DLD1 (cell line): ENCODE data around the gene KPNA4.
"Not testable (repeated sequence)": the region's sequence is repeated elsewhere in the genome, so short reads cannot be mapped to it uniquely, and the experiment has no call there.

ENCODE experiments used
- in situ Hi-C: cut with HindIII; loops from 2 replicates; pipeline ENCODE4 v1.10.0; 2017; ENCODE audit warnings: low sequenced_read_pairs

The KPNA4 gene

DNA sequence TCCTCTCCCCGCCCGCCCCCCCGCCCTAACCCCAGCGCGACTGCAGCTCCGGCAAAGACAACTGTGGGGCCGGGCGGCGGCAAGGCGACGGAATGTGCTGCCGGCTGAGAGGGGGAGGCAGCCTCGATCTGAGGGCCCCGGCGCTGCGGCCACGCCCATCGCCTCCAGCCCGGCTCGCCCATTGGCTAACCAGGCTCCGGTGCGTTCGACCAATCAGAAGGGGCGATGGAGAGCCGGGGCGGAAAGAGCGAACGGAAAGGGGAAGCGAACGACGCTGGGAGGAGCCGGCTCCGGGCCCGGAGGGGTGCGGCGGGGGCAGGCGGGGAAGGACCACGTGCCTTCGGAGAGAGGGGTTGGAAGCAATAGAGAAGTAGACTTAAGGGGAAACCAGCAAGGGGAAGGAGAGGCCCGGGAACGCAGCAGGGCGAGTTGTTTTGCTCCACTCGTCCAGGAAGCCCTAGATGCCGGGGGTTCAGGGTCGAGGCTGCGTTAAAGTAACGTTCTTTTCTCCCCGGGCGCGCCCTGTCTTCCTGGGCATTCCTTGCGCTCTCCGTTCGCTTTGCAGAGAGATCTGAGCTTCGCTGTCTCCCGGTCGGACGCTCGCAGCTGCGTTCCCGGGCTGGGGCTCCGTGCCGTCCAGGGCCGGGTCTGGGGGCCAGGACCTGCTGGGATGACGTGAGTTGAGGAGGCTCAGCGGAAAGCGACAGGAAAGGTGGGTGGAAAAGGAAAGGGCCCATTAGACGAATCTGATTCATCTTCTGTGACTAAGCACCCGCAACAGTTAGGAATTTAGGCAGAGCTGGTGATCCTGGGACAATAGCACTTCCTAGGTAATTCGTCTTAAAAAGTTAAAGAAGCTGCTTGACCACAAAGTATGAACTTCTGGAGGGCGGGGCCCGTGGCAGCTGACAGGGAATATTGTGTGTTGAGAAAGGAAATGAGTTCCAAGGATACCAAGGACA lies at the start of gene KPNA4:
Gene KPNA4 (minus strand): TSS at position 130 of the 962 bp plus-strand sequence. CDS start 289 bp downstream, outside the sequence.
- in situ Hi-C loops: no loop called here

GRCh38 chr3:160613661-160614060 lies 48.3 kb upstream of the KPNA4 start:
- in situ Hi-C loops: no loop called here

GRCh38 chr3:160612386-160613075 lies 47.2 kb upstream of the KPNA4 start:
- in situ Hi-C loops: no loop called here

GRCh38 chr3:160611141-160611540 lies 45.8 kb upstream of the KPNA4 start:
- in situ Hi-C loops: no loop called here

DNA sequence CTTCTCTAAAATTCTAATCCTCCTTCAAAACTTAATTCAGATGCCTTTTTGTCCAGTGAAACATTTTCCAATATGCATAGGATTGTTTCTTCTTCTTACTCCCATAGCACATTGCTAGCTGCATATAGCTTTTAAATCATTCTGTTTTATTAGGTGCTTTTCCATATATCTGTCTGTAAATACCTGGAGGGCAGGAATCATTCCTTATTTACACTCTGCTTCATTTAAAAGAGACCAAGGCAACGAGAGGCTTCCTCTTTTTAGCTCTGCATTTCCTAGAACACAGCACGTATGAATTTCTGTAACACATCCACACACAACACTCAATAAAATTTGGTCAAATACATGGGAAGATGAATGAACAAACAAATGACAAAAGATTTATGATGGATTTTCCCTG lies 43.5 kb upstream of the KPNA4 start:
- in situ Hi-C loops: no loop called here

DNA sequence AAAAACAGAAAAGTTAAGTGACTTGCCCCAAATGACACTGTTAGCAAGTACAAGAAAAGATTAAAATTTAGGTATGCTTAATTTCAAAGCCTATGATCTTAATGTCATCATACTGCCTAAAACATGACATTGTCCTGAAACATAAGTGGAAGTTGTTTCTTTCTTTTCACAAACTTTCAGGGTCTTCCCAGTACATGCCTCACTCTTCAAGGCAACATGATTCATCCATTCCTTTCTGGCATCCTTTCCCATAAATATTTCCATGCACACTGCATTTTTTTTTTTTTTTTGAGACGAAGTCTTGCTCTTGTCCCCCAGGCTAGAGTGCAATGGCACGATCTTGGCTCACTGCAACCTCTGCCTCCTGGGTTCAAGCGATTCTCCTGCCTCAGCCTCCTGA lies 42.5 kb upstream of the KPNA4 start:
- in situ Hi-C loops: no loop called here

DNA sequence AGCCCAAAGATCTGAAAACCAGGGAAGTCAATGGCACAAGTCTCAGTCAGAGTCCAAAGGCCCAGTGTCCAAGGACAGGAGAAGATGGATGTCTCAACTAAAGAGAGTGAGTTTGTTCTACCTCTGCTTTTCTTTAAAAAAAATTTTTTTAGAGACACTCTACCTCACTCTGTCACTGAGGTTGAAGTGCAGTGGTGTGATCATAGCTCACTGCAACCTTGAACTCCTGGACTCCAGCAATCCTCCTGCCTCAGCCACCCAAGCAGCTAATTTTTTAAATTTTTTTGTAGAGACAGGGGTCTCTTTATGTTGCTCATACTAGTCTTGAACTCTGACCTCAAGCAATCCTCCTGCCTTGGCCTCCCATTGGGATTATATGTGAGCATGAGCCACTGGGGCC lies 39.9 kb upstream of the KPNA4 start:
- in situ Hi-C loops: no loop called here

DNA sequence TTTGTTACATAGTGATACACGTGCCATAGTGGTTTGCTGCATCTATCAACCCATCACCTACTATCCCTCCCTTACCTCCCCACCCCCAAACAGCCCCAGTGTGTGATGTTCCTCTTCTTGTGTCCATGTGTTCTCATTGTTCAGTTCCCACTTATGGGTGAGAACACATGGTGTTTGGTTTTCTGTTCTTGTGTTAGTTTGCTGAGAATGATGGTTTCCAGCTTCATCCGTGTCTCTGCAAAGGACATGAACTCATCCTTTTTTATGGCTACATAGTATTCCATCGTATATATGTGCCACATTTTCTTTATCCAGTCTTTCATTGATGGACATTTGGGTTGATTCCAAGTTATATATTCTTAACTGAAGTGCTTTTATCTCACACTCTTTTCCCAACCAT lies 38.5 kb upstream of the KPNA4 start:
- in situ Hi-C loops: not testable (repeated sequence)

DNA sequence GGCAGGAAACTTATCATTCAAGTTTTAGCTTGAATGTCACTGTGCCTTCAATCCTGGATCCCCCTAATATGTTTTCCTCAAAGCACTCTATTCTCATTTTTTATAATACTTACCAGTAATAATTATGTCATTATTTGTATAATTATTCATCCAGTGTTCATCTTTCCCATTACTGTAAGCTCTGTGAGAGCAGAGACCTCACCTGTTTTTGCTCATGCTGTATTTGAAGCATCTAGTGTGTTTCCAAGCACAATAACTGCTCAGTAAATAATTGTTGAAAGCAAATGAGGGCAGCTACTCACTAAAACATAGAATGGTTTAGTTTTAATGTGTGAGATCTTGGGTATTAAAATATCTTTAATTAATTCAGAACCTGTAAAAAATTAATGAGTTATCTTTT lies 36.9 kb upstream of the KPNA4 start:
- in situ Hi-C loops: no loop called here

DNA sequence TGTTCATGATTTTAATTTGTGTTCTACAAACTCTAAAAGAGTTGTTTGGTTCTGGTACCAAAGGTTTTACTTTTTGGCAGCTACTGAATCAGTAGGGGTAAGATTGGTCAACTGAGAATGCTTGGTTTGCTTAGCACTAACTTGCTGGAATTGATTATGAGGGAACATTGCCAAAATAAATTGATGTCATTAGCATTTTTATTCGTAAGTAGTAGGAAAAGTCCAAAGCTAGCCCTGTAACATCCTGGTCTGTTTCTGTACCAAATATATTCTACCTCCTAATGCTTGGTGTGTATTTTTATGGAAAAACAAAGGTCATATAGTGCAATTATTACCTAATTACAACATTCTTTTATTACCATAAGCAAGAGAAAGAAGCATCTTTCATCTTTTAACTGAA lies 35.9 kb upstream of the KPNA4 start:
- in situ Hi-C loops: no loop called here

GRCh38 chr3:160598865-160599264 lies 33.5 kb upstream of the KPNA4 start:
- in situ Hi-C loops: no loop called here

DNA sequence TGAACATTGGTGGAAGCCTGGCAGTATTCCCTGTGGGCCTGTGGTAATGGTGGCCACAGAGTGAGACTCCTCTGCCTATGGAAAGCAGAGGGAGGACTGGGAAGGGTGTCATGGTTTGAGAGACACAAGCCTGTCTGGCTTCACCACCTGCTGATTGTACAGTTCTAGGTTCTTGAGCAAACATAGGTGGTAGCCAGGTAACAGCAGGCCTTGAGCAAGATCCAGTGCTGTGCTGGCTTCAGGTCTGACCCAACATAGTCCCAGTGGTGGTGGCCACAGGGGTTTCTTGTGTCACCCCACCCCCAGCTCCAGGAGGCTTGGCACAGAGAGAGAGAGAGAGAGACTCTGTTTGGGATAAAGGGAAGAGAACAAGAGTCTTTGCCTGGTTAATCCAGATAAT lies 22.7 kb upstream of the KPNA4 start:
- in situ Hi-C loops: no loop called here

GRCh38 chr3:160587105-160587504 lies 21.7 kb upstream of the KPNA4 start:
- in situ Hi-C loops: no loop called here

- in situ Hi-C loops: no loop called here
These were observed 21.3 kb upstream of the KPNA4 start for GRCh38 chr3:160586679-160587078.

DNA sequence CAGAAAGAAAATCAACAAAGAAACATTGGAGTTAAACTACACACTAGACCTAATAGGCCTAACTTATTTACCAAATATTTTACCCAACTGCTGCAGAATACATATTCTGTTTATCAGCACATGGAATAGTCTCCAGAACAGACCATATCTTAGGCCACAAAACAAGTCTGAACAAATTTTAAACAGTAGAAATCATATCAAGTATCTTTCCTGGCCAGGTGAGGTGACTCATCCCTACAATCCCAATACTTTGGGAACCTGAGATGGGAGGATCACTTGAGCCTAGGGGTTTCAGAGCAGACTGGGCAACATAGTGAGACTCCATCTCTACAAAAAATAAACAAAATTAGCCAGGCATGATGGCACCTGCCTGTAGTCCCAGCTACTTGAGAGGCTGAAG lies 18.1 kb upstream of the KPNA4 start:
- in situ Hi-C loops: no loop called here

- in situ Hi-C loops: no loop called here
These were observed 15.6 kb upstream of the KPNA4 start for GRCh38 chr3:160580938-160581337.

GRCh38 chr3:160577556-160578195 lies 12.3 kb upstream of the KPNA4 start:
- in situ Hi-C loops: no loop called here

GRCh38 chr3:160577093-160577492 lies 11.7 kb upstream of the KPNA4 start:
- in situ Hi-C loops: no loop called here

GRCh38 chr3:160576621-160577020 lies 11.2 kb upstream of the KPNA4 start:
- in situ Hi-C loops: no loop called here

DNA sequence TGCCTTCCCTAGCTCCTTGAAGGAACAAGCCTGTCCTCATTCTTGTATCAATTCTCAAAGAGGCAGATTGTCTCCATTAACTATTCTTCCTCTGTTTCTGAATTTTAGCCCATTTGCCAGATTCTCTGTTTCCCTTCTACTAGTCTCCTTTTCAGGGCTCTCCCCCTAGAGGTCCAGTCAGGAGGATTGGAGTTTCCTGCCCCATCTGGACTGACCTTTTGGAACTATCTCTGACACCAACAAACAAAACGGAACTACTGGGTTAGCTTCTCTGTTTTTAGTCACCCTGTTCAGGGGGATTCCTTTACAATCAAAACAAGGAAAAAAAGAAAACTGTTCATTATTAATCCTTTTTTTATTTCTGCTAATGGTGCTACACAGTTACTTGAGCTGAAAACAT lies 10.2 kb upstream of the KPNA4 start:
- in situ Hi-C loops: no loop called here

DNA sequence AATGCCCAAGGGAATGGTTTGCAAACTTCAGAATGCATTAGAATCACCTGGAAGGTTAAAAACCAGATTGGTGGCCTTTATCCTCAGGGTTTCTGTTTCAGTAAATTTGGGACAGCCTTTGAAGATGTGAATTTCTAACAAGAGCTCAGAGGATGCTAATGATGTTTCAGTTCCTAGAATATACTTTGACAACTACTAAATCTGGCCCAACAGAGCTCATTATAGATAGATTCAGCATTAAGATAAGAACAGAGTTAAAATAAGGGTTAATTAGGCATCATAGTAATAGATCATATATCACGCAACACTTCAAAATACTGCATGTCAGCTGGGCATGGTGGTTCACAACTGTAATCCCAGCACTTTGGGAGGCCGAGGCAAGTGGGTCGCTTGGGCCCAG lies 9.3 kb upstream of the KPNA4 start:
- in situ Hi-C loops: no loop called here
